HepG2 (cell line): Measurements from ENCODE around the gene DBNDD2. TPM values are rescaled to one million over a fixed set of nuclear protein-coding genes. Genes with fewer than 3 reads are reported as not detected.
A peak's percentile ranks its signal among the peaks of the same experiment; 100 is the strongest.

Source experiments
- IKZF1 ChIP-seq: fragments of 450-650 bp; IDR thresholded peaks from 2 replicates; pipeline ENCODE4 v1.7.1; 2016
- MIER2 ChIP-seq: IDR thresholded peaks from 2 replicates; pipeline ENCODE4 v1.6.1; 2016; ENCODE audit warnings: missing biosample characterization, missing genetic modification reagents
- MLX ChIP-seq: IDR thresholded peaks from 2 replicates; pipeline ENCODE4 v1.6.1; 2016
- NBN ChIP-seq: fragments of 450-650 bp; conservative IDR thresholded peaks from 2 replicates; pipeline ENCODE4 v1.6.1; 2017
- NFIC ChIP-seq: IDR thresholded peaks from 2 replicates; pipeline ENCODE4 v1.6.1; 2012; ENCODE audit warnings: mild to moderate bottlenecking, low read length, inconsistent platforms
- SRY ChIP-seq: sonication (generic); formaldehyde crosslinking; IDR thresholded peaks from 2 replicates; pipeline ENCODE4 v1.8.0; 2022; ENCODE audit warnings: mild to moderate bottlenecking, missing genetic modification reagents
- TAF1 ChIP-seq: sonication (generic); formaldehyde crosslinking; IDR thresholded peaks from 2 replicates; pipeline ENCODE4 v1.4.0; 2020; ENCODE audit warnings: missing genetic modification reagents
- TOE1 ChIP-seq: sonication (generic); formaldehyde crosslinking; IDR thresholded peaks from 2 replicates; pipeline ENCODE4 v1.4.0; 2020; ENCODE audit warnings: mild to moderate bottlenecking, missing genetic modification reagents
- ZBTB25 ChIP-seq: IDR thresholded peaks from 2 replicates; pipeline ENCODE4 v1.6.1; 2018; ENCODE audit warnings: missing genetic modification reagents
- ZBTB43 ChIP-seq: sonication (generic); formaldehyde crosslinking; conservative IDR thresholded peaks from 2 replicates; pipeline ENCODE4 v1.4.0; 2020; ENCODE audit warnings: missing genetic modification reagents
- ZNF143 ChIP-seq: sonication (generic); formaldehyde crosslinking; IDR thresholded peaks from 2 replicates; pipeline ENCODE4 v1.4.0; 2020; ENCODE audit warnings: missing genetic modification reagents
- ZNF550 ChIP-seq: sonication (generic); formaldehyde crosslinking; IDR thresholded peaks from 2 replicates; pipeline ENCODE4 v1.4.0; 2020; ENCODE audit warnings: mild to moderate bottlenecking, missing genetic modification reagents, borderline replicate concordance
- ZNF646 ChIP-seq: sonication (generic); formaldehyde crosslinking; IDR thresholded peaks from 2 replicates; pipeline ENCODE4 v1.9.0; 2021; ENCODE audit warnings: mild to moderate bottlenecking, missing genetic modification reagents
- polyA plus RNA-seq, 8 experiments: library from polyadenylated mRNA; depleted of rRNA in 3 of 8; stranded (reverse) in 7 of 8; unstranded in 1 of 8; fragments of >200 nt; fragmentation: Illumina TruSeq in 4 of 8; extraction: Trizol in 4 of 8; gene quantifications; 2 replicates each; pipeline versions ENCODE4 v1.2.1 to v1.2.3, GENCODE V29; 2011 to 2016; ENCODE audit warnings: low read depth in 4 of 8, missing spikeins in 1 of 8, mixed read lengths in 1 of 8; ENCODE audit not compliant: insufficient read depth in 1 of 8
- total RNA-seq, 5 experiments: library from RNA; depleted of rRNA; stranded (reverse); fragments of >200 nt; fragmentation: Illumina TruSeq; extraction: Trizol; gene quantifications; 2 replicates each; pipeline ENCODE4 v1.2.3, GENCODE V29; 2016; ENCODE audit warnings: low read depth in 1 of 5
- TF ChIP-seq, protein P1 (sequence below): sonication (generic); formaldehyde crosslinking; conservative IDR thresholded peaks from 2 replicates; pipeline ENCODE4 v1.4.0; 2020; ENCODE audit warnings: missing genetic modification reagents
- TF ChIP-seq, protein P2 (sequence below): sonication (generic); formaldehyde crosslinking; IDR thresholded peaks from 2 replicates; pipeline ENCODE4 v1.4.0; 2020; ENCODE audit warnings: missing genetic modification reagents

The DBNDD2 gene
- total and polyA plus RNA-seq, 2 of the 13 experiments (the other 11 are each of a cell fraction or from before 2014, with no cell fraction given): 16.7 to 47.6 TPM

DNA sequence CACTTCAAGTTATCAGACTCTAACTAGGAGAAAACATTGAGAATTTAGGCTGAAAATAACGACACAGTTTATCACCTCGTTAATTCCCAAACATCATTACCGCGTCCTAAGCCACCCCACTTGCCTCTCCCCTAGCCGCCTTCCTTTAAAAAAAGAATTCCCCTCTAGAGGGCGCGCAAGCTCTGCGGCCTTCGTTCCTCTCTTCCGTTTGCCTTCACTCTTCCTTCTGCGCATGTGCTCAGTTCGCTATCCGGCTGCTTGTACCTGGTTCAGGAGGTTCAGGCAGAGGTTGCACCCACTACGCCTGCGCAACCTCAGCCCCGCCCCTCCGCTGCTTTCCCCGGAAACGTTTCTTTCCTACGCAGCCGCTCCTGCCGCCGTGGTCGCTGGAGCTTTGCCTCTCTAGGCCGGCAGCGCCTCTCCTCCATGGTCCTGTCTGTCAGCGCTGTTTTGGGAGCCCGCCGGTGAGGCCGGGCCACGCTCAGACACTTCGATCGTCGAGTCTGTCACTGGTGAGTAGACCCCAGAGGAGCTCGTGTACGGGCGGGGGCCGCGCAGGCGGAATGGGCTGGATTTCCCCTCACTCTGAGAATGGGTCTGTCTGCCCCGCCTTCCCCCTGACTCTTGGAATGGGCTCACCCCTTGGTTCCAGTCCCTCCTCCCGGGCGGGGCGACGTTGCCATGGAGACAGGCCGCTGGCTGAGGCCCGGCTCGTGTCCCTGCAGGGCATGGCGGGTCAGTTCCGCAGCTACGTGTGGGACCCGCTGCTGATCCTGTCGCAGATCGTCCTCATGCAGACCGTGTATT lies 45.1 kb upstream of the DBNDD2 start, which contains the start of gene SYS1 (continued):
- TF ChIP-seq ZBTB25: peak; percentile 94
- TF ChIP-seq MIER2 (CRISPR knock-in tag): peak; percentile 85
- no peak for TF ChIP-seq ZNF646 (CRISPR knock-in tag)
- TF ChIP-seq, protein P1, sequence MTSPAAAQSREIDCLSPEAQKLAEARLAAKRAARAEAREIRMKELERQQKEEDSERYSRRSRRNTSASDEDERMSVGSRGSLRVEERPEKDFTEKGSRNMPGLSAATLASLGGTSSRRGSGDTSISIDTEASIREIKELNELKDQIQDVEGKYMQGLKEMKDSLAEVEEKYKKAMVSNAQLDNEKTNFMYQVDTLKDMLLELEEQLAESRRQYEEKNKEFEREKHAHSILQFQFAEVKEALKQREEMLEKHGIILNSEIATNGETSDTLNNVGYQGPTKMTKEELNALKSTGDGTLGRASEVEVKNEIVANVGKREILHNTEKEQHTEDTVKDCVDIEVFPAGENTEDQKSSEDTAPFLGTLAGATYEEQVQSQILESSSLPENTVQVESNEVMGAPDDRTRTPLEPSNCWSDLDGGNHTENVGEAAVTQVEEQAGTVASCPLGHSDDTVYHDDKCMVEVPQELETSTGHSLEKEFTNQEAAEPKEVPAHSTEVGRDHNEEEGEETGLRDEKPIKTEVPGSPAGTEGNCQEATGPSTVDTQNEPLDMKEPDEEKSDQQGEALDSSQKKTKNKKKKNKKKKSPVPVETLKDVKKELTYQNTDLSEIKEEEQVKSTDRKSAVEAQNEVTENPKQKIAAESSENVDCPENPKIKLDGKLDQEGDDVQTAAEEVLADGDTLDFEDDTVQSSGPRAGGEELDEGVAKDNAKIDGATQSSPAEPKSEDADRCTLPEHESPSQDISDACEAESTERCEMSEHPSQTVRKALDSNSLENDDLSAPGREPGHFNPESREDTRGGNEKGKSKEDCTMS (CRISPR knock-in tag): 0 out of 2 replicates have a peak, but pooled peaks have one; percentile 84
- no peak for TF ChIP-seq IKZF1
- TF ChIP-seq NFIC: no peak
- TF ChIP-seq ZNF143: peak; percentile 70
- peak; percentile 96 for TF ChIP-seq TAF1 (CRISPR knock-in tag)
- TF ChIP-seq MLX (CRISPR knock-in tag): peak; percentile 67
- TF ChIP-seq, protein P2, sequence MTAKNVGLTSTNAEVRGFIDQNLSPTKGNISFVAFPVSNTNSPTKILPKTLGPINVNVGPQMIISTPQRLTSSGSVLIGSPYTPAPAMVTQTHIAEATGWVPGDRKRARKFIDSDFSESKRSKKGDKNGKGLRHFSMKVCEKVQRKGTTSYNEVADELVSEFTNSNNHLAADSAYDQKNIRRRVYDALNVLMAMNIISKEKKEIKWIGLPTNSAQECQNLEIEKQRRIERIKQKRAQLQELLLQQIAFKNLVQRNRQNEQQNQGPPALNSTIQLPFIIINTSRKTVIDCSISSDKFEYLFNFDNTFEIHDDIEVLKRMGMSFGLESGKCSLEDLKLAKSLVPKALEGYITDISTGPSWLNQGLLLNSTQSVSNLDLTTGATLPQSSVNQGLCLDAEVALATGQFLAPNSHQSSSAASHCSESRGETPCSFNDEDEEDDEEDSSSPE (CRISPR knock-in tag): peak; percentile 63; the same call in 1 of the 2 replicates
- no peak for TF ChIP-seq TOE1 (CRISPR knock-in tag)
- TF ChIP-seq NBN: no peak
- TF ChIP-seq ZNF550 (CRISPR knock-in tag): peak; percentile 66; the same call in 1 of the 2 replicates
- TF ChIP-seq ZBTB43 (CRISPR knock-in tag): peak; percentile 54; the same call in 1 of the 2 replicates
- TF ChIP-seq SRY (CRISPR knock-in tag): peak; percentile 99
